Neural progenitor cell (in vitro differentiated cells): Measurements from ENCODE around the gene ALX3. TPM values are rescaled to one million over a fixed set of nuclear protein-coding genes. Genes with fewer than 3 reads are reported as not detected.

ENCODE experiments used
- DNase-seq: peaks from one replicate; pipeline ENCODE4 v3.0.0-alpha.2; 2016; ENCODE audit warnings: low spot score
- H2AFZ ChIP-seq: fragments of 200-600 bp; sonication (generic); replicated peaks from 2 replicates; pipeline ENCODE4 v1.6.1; 2016; ENCODE audit warnings: antibody characterized with exemption
- H3F3A ChIP-seq: fragments of 200-600 bp; sonication (generic); 2 replicates; pipeline ENCODE4 v1.6.1; 2016; ENCODE audit warnings: antibody characterized with exemption, low read depth
- H3K27ac ChIP-seq: fragments of 200-600 bp; sonication (generic); 2 replicates; pipeline ENCODE4 v1.5.1; 2016; ENCODE audit warnings: mild to moderate bottlenecking
- H3K27me3 ChIP-seq: fragments of 200-600 bp; sonication (generic); 2 replicates; pipeline ENCODE4 v1.6.1; 2016; ENCODE audit warnings: mild to moderate bottlenecking, moderate library complexity
- H3K36me3 ChIP-seq: fragments of 200-600 bp; sonication (generic); 2 replicates; pipeline ENCODE4 v1.5.1; 2016
- H3K4me1 ChIP-seq: fragments of 200-600 bp; sonication (generic); 2 replicates; pipeline ENCODE4 v1.6.1; 2016; ENCODE audit warnings: mixed run types
- H3K4me2 ChIP-seq: fragments of 200-600 bp; sonication (generic); 2 replicates; pipeline ENCODE4 v1.6.1; 2016
- H3K4me3 ChIP-seq: fragments of 200-600 bp; sonication (generic); 2 replicates; pipeline ENCODE4 v1.5.1; 2016
- H3K79me2 ChIP-seq: fragments of 200-600 bp; sonication (generic); 2 replicates; pipeline ENCODE4 v1.6.1; 2016; ENCODE audit warnings: low read depth
- H3K9ac ChIP-seq: fragments of 200-600 bp; sonication (generic); 2 replicates; pipeline ENCODE4 v1.6.1; 2016
- H3K9me3 ChIP-seq: fragments of 200-600 bp; sonication (generic); 2 replicates; pipeline ENCODE4 v1.5.1; 2016; ENCODE audit warnings: low read depth
- H4K20me1 ChIP-seq: fragments of 200-600 bp; sonication (generic); 2 replicates; pipeline ENCODE4 v1.6.1; 2016; ENCODE audit warnings: low read depth
- H3K27ac Mint-ChIP-seq: 3 replicates; pipeline ENCODE4 v1.8.0; 2021; ENCODE audit warnings: mixed read lengths
- H3K27me3 Mint-ChIP-seq: 2 replicates; pipeline ENCODE4 v1.8.0; 2022; ENCODE audit warnings: low read depth, mild to moderate bottlenecking, inconsistent platforms, moderate library complexity, mixed read lengths; ENCODE audit not compliant: insufficient read depth
- H3K36me3 Mint-ChIP-seq: 3 replicates; pipeline ENCODE4 v1.8.0; 2021; ENCODE audit warnings: mixed read lengths
- H3K4me1 Mint-ChIP-seq: 3 replicates; pipeline ENCODE4 v1.8.0; 2021; ENCODE audit warnings: mixed read lengths
- H3K4me3 Mint-ChIP-seq: 3 replicates; pipeline ENCODE4 v1.8.0; 2021; ENCODE audit warnings: mild to moderate bottlenecking, moderate library complexity, mixed read lengths
- H3K9me3 Mint-ChIP-seq: 3 replicates; pipeline ENCODE4 v1.8.0; 2020; ENCODE audit warnings: mixed read lengths
- CTCF ChIP-seq: fragments of 200-600 bp; sonication (generic); IDR thresholded peaks from 2 replicates; pipeline ENCODE4 v1.5.1; 2017; ENCODE audit warnings: antibody characterized with exemption, mild to moderate bottlenecking
- EZH2 ChIP-seq: fragments of 200-600 bp; sonication (generic); IDR thresholded peaks from 2 replicates; pipeline ENCODE4 v1.6.1; 2017; ENCODE audit warnings: antibody characterized with exemption, mild to moderate bottlenecking, moderate library complexity
- EZH2phosphoT487 ChIP-seq: fragments of 200-600 bp; sonication (generic); IDR thresholded peaks from 2 replicates; pipeline ENCODE4 v1.6.1; 2017; ENCODE audit warnings: antibody characterized with exemption
- total RNA-seq: library from RNA; depleted of rRNA; stranded (reverse); fragments of >200 nt; gene quantifications from 2 replicates; pipeline ENCODE4 v1.2.3, GENCODE V29; 2015; ENCODE audit warnings: low replicate concordance

The ALX3 gene
- total RNA-seq, 1 donor from 2014 or later, result not detected

- no peak for DNase-seq
- Histone ChIP-seq H3K27me3 (peaks cover 13% of the 10 kb centered on the region), H3K9ac (no peak overlapping the region), H3F3A (no peaks in the 10 kb centered on the region), H4K20me1 (no peaks in the 10 kb centered on the region), H2AFZ (no peak overlapping the region), H3K4me2 (no peak overlapping the region), H3K4me1 (peaks cover 9% of the 10 kb centered on the region), H3K4me3 (no peak overlapping the region), H3K27ac (no peak overlapping the region), H3K9me3 (no peaks in the 10 kb centered on the region), H3K36me3 (no peaks in the 10 kb centered on the region), H3K79me2 (no peaks in the 10 kb centered on the region)
- H3K27me3 Mint-ChIP-seq, result peaks cover 19% of the 10 kb centered on the region
- TF ChIP-seq EZH2, result no peak
- no peak for TF ChIP-seq EZH2phosphoT487
- no peak for TF ChIP-seq CTCF
- H3K4me3 Mint-ChIP-seq, result no peak overlapping the region
- H3K4me1 Mint-ChIP-seq, result peaks cover 16% of the 10 kb centered on the region
- no peaks in the 10 kb centered on the region for H3K36me3 Mint-ChIP-seq
- no peaks in the 10 kb centered on the region for H3K9me3 Mint-ChIP-seq
- no peak overlapping the region for H3K27ac Mint-ChIP-seq
These were observed 22.5 kb upstream of the ALX3 start for GRCh38 chr1:110092991-110093390.

GRCh38 chr1:110091791-110092190 is 21.3 kb upstream of the ALX3 start:
- H3K9me3 ChIP-seq, result no peaks in the 10 kb centered on the region
- Mint-ChIP-seq H3K9me3 (no peaks in the 10 kb centered on the region), H3K27ac (no peak overlapping the region), H3K4me3 (no peak overlapping the region), H3K27me3 (peaks cover 27% of the 10 kb centered on the region), H3K36me3 (no peaks in the 10 kb centered on the region), H3K4me1 (peaks cover 16% of the 10 kb centered on the region)
- H3K4me3 ChIP-seq, result no peak overlapping the region
- no peaks in the 10 kb centered on the region for H4K20me1 ChIP-seq
- H3K36me3 ChIP-seq, result no peaks in the 10 kb centered on the region
- no peaks in the 10 kb centered on the region for H3K79me2 ChIP-seq
- H3K4me1 ChIP-seq, result peaks cover 9% of the 10 kb centered on the region
- H3F3A ChIP-seq, result no peaks in the 10 kb centered on the region
- H3K27ac ChIP-seq, result no peak overlapping the region
- no peak overlapping the region for H3K4me2 ChIP-seq
- DNase-seq, result no peak
- TF ChIP-seq EZH2 (no peak), EZH2phosphoT487 (no peak), CTCF (no peak)
- no peak overlapping the region for H3K9ac ChIP-seq
- no peak overlapping the region for H2AFZ ChIP-seq
- peaks cover 25% of the 10 kb centered on the region for H3K27me3 ChIP-seq

GRCh38 chr1:110091381-110091780 is 20.9 kb upstream of the ALX3 start:
- no peaks in the 10 kb centered on the region for H3K79me2 ChIP-seq
- H4K20me1 ChIP-seq, result no peaks in the 10 kb centered on the region
- Mint-ChIP-seq H3K9me3 (no peaks in the 10 kb centered on the region), H3K27me3 (peaks cover 29% of the 10 kb centered on the region), H3K36me3 (no peaks in the 10 kb centered on the region), H3K27ac (no peak overlapping the region), H3K4me1 (peaks cover 18% of the 10 kb centered on the region), H3K4me3 (no peak overlapping the region)
- no peak overlapping the region for H3K27ac ChIP-seq
- peaks cover 29% of the 10 kb centered on the region for H3K27me3 ChIP-seq
- H3K4me2 ChIP-seq, result no peak overlapping the region
- TF ChIP-seq EZH2phosphoT487 (no peak), CTCF (no peak)
- no peak overlapping the region for H2AFZ ChIP-seq
- H3K9ac ChIP-seq, result no peak overlapping the region
- H3K4me3 ChIP-seq, result no peak overlapping the region
- H3F3A ChIP-seq, result no peaks in the 10 kb centered on the region
- no peaks in the 10 kb centered on the region for H3K36me3 ChIP-seq
- H3K9me3 ChIP-seq, result no peaks in the 10 kb centered on the region
- no peak for DNase-seq
- peaks cover 9% of the 10 kb centered on the region for H3K4me1 ChIP-seq
